Kasumi-1 (cell line): ENCODE data around the gene ASB2.

Source experiments
- DNase-seq, 2 experiments: peaks; one replicate each; lab custom pipeline; 2025; lab: John Stamatoyannopoulos, UW

Gene ASB2

DNA sequence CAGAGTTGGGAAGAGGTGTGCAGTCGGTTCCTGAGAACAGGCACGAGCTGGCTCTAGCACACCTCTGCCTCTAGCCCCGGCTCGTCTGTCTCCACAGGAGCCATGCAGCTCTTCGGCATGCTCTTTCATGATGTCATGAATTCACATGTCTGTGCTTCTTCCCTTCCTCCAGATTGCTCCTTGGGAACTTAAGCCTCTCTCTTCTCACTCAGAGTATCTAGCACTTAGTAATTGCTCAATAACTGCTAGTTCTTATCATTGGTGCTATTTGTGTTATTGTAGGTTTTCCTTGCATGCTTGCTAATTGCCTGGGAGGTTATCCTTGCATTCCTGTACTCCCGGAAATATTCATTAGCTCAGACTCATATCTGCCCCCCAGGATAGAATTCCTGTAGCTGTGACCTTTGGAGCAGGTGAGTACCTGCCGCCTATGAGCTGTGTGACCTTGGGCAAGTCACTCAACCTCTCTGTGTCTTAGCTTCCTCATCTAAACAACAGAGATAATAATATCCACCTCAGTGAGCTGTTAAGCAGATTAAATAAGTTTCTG lies 29.8 kb downstream of the ASB2 start:
- DNase-seq: no peak

DNA sequence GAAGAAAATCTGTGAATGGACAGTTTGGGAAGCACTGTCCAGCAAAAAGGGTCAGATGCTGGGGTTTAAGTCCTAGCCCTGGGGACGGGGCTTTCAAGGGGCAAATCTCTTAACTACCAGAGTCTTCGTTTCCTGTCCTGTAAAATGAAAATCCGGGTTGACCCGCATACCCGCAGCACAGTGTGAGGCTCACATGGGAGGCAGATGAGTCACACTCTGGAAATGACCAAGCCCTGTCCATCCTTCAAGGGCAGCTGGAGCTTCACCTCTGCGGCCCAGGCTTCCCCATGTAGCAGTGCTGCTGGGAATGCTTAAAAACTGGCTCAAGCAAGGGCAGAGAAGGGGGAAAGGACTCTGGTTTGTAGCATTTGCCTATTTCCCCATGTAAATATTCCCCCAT lies 30.3 kb downstream of the ASB2 start:
- no peak for DNase-seq

DNA sequence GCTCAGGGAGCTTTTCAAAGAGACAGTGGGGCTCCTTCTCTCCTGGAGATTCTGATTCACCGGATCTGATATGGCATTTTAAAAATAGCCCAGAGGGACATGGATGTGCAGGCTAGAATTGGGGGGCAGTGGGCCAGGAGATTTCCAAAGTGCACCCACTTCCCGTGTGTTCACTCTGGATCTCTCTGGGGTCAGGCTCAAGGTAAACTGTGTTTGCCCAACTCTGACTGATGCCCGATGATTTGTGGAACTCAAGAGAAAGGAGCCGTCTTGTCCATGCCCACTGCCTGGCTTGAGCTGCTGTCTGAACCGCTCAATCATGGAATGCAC lies 31.3 kb downstream of the ASB2 start:
- no peak for DNase-seq

DNA sequence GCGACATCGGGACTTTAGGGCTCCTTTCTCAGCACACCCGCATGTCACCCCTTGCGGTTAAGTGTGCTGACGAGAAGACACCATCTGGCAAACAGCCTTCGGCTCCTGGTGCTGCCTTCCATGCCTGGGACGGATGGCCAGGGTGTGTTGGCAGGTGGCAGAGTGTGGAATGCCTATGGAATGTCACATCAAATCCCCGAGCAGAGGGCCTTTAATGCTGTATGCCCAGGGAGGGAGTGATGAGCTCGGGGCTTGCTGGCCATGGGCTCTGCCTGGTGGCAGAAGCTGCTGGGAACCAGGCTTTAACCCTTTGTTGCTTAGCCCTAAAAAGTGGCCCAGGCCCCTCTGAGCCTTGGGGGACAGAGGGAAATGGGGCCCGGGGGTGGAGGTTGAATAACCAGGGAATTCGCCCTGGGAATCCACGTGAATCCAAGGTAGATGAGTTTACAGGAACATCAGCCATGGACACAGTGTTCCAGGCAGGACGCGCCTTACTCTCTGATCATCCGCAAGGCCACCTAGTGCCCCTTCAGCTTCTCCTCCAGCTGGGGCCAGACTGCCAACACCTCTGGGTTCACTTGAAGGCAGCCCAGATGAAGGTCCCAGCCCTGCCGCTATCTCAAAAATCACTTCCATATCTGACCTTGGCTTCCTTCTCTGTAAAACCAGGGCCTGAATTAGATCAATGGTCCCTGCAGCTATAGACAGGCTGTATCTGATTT lies 31.9 kb downstream of the ASB2 start:
- no peak for DNase-seq

DNA sequence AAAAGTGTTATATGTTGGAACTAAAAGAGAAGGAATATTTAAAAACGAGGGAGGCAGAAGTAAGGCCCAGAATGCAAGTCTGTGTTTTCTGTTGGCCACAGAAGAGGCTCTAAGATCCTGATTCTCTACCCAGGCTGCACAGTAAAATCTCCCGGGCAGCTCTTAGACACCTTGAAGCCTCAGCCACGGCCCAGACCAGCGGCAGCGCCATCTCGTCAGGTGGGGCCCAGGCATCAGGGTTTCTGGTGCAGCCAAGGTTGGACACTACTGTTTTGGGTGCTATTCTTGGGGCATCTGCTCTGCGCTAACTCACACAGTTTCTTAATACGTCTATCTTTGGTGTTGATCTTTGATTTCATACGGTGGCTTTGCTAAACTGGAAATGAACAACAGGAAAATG lies 32.4 kb downstream of the ASB2 start:
- no peak for DNase-seq

DNA sequence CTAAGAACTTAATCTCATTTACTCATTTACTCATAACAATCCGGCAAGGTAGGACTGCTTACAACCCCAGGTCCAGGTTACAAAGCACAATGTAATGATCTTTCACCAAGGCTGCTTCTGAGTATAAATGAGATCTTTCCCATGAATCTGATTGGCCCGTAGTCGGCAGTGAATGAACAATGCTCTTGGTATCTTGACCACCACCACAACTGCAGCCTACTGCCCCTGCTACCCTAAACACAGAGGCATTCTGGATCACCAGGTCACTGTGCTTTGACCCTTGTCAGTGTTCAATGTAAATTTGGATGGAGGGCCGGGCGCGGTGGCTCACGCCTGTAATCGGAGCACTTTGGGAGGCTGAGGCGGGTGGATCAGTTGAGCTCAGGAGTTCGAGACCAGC lies 33.3 kb downstream of the ASB2 start:
- DNase-seq: no peak

DNA sequence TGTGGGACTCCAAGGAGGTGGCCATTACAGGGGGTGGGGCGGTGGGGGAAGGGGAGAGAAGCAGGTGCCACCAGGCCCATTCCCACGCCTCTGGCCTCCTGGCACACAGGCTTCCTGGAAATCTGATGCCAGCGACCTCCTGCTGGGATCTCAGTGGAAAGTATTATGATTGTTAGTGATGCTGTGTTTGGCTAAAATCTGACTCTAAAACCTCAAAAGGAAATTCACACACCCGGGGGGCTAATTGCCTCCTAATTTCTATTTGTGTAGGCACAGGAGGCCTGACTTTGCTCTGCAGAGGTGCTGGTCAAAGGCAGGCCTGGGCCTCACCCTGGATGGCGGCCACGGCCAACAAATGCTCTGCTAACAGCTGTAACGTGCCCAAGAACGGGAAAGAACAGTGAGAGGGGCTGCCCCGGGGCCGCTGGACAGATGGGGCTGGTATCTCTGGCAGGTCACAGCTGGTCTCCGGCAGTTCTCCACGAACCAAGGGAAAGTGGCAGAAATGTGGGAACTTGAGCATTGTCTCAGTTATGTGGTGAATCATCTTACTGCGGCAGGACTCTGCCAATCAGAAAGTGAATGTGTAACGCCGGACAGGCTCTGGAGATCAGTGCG lies 35.0 kb downstream of the ASB2 start:
- no peak for DNase-seq

DNA sequence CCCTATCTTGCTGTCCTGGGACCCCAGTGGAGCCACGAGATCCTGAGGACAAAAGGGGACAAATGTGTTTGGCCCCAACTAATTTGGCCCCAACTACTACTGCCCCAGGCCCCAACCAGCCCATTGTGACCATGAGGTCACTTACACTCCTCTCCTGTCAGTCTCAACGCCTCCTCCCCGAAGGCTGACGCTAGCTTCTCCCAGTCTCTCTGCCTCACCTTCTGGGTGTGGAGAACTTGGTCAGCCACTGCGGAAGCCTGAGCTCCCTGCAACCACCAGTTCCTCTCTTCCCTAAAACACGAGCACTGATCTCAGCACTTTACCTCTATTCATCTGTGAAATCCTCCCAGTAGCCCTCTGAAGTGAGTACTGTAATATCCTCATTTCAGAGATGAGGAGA lies 35.9 kb downstream of the ASB2 start:
- DNase-seq: no peak

DNA sequence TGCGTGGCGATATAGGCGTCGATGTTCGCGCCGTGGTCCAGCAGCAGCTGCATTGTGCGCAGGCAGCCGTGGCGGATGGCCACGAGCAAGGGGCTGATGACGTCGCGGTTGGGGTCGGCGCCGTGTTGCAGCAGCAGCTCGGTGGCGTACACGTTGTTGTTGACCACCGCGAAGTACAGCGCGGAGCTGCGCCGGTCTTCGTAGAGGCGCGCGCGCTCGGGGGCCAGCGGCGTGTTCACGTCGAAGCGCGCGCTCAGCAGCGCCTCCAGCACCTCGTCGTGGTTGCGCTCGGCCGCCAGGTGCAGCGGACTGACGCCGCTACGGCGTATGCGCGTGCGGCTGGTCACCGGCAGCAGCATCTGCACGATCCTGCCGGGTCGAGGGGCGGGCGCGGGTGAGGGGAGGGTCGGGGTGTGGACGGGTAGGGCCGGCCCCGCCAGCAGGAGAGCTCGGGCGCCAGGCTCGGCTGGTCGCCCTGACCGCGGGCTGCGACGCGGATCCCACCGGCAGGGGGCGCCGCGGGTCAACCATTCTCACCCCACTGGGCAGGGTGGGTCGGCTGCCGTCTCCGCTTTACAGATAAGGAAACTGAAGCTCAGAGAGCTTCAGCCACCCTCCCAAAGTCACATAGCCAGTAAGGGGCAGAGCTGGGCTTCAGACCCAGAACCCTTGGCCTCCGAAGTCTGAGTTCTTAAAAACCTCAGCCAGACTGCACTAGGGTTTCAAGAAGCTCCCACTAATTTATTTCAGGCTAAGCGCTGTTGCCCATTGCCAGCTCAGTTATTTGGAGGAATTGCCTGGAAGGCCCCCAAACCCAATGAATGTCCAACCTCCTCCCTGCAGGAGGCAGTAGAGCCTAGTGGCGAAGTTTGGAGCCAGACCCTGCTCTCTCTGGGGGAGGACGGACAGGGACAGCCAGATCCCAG lies 36.8 kb downstream of the ASB2 start:
- DNase-seq: peak; percentile 53 to 70

DNA sequence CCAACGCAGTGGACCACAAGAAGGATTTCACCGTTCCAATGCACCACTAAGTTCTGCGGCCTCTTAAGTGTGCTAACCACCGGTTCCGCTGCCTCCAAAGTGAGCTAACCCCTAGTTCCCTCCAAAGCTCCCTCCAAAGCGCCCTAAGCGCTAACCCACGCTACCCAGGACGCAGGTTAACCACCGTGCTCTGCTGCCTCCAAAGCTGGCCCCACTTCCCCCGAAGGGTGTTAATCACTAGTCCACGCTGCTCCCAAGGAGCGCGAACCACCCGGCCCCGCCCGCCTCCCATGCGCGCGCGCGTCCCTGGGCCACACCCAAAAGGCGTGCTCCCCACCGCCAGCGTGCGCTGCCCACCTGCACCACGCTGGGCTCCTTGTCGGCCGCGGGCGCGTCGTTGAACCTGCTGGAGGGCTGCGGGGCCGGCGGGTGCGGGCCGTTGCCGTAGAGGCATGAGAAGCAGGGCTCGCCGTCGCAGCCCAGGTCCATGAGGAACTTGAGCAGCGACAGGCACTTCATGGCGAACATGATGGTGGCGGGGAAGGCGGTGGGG lies 37.5 kb downstream of the ASB2 start:
- DNase-seq: no peak

DNA sequence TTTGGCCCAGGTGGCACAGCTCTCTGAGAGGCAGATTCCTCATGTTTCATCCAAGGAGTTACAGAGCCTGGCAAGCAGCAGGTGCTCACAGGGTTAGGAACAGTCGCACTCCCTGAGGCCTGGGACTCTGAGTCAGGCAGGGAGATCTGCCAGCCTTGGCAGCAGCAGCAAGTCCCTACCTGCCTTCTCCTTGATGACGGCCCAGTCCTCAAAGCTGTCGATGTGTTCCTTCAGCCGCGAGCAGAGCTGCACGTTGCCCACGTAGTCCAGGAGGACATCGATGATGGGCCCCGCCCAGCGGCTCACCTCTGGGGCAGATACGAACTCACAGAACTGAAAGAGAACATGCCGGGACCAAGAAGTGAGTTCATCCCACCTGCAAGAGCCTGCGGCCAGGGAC lies 38.9 kb downstream of the ASB2 start:
- no peak for DNase-seq

DNA sequence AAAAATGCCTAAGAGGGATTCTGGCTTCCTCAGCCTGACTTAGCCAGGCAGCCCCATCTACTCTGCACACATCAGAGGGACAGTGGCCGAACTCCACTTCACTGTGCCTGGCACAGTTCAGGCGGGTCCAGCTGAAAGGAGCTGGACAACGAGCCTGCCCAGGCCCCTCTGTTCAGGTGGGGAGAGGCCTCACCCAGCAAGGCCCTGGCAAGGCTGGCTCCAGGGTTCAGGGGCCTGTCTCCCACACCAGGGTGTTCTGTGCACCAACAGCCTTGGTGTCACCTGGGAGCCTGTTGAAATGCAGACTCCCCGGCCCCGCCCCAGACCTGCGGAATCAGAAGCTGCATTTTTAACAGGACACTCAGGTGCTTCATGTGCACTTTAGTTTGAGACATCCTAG lies 39.4 kb downstream of the ASB2 start:
- DNase-seq: no peak

DNA sequence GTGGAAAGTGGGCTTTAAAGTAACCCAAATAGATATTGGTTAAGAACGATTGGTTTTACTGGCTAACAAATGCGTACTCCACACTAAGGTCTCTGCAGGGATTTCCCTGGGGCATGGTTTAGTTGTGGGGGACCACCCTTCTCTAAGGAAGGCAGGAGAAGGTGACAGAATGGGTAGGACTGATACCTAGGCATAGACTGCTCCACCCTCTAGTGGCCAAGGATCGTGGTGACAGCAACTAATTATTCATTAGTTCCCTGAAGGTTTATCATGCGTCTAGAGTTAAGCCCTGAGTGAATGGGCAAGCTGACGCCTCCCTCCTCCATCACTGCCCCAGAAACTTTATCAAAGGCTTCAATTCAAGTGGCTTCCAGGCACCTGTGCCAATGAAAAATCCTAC lies 40.1 kb downstream of the ASB2 start:
- DNase-seq: peak; percentile 70 to 79

DNA sequence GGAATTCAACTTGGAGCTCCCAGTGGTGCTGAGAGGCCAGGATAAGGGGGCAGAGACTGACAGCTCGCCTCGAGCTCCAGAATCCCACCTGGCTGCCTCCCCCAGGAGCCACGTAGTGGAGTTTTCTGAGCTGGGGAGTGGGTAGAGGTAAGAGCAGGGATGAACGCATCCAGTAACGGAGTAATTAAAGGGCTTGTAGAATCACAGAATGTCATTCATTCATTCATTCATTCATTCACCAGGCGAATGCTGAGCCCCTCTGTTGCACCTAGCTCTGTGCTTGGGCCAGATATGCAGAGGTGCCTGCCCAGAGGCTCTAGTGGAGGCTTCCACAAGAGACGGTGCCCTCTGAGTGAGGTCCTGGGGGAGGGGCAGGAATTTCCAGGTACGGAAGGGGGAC lies 41.2 kb downstream of the ASB2 start:
- no peak for DNase-seq

DNA sequence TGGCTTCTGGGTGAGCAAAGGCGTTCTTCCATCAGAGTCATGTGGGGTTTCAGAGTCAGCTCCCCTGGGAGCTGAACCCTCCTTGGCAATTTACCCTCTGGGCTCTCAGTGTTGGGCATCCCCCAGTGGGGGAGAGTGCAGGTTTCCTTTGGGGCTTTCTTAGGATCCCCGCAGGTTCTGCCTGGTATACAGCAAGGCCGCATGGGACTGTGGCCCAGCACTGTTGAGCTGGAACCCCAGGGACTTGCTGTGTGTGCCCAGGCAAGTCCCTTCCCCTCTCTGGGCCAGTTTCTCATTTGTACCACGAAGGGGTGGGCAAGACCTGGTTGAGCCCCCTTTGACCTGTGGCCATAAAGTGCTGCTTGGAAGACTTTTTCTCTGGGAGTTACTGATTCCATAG lies 43.7 kb downstream of the ASB2 start:
- DNase-seq: no peak

DNA sequence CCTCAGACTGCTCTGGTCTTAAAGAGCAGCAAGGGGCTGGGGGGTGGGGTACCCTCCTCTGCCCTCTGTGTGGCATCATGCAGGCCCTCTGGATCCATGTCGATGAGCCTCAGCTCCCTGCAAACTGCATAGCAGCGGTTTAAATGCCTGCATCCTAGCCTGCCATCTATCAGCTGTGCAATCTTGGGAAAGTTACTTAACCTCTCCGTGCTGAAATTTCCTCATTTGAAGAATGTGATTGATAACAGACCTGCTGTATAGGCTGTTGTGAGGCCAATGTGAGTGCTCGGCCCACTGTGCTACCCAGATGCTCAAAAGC lies 45.4 kb downstream of the ASB2 start:
- DNase-seq: no peak

DNA sequence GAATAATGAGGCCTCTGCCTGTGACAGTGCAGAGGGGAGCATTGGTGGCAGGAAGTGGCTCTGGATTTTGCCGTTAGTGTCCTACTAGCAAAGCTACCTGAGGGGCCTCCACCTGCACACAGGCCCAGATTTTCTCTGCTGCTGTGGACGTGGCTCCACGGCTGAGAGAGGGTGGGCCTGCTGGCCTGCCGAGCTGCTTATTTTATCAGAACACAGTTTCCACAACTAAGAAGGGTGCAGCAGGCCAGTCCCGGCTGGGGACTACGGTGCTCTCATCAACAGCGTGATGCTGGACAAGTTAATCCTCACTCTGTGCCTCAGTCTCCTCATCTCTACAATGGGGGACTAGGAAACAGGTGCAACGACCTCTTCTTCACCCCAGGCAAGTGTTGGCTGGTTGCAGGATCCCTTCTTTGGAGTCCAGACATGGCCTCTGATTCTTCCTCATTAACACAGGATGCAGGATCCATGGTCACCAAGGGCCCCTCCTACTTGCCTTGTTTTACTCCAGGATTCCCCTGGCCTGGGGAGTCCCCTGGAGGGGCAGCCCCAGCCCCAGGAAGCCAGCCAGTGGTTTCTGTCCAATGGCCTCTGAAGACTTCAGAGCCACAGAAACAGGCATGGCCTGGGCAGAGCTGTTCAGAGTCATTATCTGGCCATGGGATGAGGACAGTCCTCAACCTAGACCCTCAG lies 45.9 kb downstream of the ASB2 start:
- no peak for DNase-seq

DNA sequence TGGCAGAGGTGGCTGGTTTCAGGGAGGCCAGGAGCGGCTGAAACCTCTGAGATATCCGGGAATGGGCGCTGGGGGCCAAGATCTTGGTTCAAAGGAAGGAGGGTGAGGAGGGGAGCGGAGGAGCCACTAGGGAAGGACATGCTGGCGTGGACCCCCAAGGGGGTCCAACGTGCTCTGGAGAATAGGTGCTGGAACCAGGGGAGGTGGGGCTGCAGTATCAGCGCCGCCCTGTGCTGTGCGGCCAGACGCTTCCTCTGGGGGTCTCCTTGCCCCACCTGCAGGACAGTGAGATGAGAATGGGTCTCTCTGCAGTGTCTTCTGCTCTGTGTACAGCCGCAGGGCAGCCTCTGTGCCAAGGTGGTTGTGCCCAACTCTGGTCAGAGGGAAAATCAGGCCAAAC lies 46.7 kb downstream of the ASB2 start:
- no peak for DNase-seq

DNA sequence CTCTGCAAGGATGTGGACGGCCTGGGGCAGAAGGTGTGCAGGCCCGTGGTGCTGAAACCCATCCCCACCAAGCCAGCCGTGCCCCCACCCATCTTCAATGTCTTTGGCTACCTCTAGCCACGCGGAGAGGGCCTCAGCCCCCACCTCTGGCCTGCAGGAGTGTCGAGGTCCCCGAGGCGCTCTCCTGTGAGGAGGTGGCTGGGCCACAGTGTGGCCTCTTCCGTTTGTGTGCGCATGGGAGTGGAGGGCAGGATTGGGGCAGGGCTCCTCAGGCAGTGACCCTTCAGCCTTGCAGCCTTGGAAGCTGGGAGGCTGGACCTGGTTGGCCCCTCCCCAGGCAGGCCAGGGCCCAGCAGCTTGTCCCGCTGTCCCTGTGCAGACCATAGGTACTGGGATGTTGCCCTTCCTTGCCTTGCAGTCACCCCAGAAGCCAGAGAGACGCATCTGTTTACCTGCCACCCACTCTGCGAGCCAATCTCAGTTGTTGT lies 47.3 kb downstream of the ASB2 start:
- DNase-seq: no peak

DNA sequence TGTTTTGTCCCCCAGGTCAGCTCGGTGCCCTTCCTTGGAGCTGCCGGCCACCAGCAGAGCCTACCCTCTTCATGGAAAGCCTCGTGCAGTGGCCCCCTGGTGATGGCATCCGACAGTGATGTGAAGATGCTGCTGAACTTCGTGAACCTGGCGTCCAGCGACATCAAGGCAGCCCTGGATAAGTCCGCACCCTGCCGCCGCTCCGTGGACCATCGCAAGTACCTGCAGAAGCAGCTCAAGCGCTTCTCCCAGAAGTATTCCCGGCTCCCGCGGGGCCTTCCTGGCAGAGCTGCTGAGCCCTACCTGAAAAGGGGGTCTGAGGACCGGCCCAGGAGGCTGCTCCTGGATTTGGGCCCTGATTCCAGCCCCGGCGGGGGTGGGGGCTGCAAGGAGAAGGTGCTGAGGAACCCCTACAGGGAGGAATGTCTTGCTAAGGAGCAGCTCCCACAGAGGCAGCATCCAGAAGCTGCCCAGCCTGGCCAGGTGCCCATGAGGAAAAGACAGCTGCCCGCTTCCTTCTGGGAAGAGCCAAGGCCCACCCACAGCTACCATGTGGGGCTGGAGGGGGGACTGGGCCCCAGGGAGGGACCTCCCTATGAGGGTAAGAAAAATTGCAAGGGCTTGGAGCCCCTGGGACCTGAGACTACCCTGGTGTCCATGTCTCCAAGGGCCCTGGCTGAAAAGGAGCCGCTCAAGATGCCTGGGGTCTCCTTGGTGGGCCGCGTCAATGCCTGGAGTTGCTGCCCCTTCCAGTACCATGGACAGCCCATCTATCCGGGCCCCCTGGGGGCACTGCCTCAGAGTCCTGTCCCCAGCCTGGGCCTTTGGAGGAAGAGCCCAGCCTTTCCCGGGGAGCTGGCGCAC lies 48.0 kb downstream of the ASB2 start:
- DNase-seq: no peak

DNA sequence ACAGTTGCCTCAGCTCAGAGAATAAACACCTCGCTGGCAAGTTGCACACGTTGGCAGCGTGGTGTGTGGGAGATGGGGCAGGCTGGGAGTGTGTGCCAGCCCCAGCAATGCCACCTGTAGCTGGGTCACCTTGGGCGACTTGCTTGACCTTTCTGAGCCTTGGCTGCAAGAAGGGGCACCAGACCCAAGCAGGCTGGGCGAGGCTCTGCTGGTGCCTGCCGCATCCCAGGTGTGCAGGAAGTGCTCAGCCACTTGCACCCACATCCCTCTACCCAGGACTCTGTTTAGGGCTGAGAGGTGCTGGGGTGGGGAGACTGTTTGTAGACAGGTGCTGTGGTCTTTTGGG lies 48.6 kb downstream of the ASB2 start:
- DNase-seq: no peak
